Measurements from ENCODE around the gene CDK2AP2. TPM values are rescaled to one million over a fixed set of nuclear protein-coding genes. Genes with fewer than 3 reads are reported as not detected.

CDK2AP2 gene
- total and polyA plus RNA-seq, 9 of the 15 experiments (the other 6 are each of a cell fraction or from before 2014, with no cell fraction given), result 4.4 to 47.4 (median 21.7) TPM

- peak; percentile 82 for TF ChIP-seq PKNOX1 (IDR thresholded peaks at IDR 0.05)
Measured at GRCh38 chr11:67485873-67486361, 22.0 kb downstream of the CDK2AP2 start (continued).

- Histone ChIP-seq H3K27ac (ENCODE audit: extremely low read depth, low read depth, low read length) (no peak overlapping the region), H4K20me1 (replicated peaks; ENCODE audit: control insufficient read depth, insufficient read depth, low read length) (no peaks in the 10 kb centered on the region), H2AFZ (ENCODE audit: low read depth, low read length) (no peak overlapping the region), H3K4me2 (ENCODE audit: insufficient read depth, low read length) (peak overlapping the region; percentile 78), H3K9me1 (ENCODE audit: control insufficient read depth, insufficient read depth, low read length) (no peaks in the 10 kb centered on the region), H3K4me3 (no peak overlapping the region), H3K9me3 (replicated peaks; ENCODE audit: control insufficient read depth, insufficient read depth, low read depth, low read length) (no peaks in the 10 kb centered on the region), H3K9ac (ENCODE audit: insufficient read depth in 1 of 2, low read depth in 2 of 2, low read length in 2 of 2) (peak overlapping the region in 1 of 2 experiments; percentile 81; a peak in 2 of 4 replicates), H3K4me1 (replicated peaks in 1 of 2; ENCODE audit: control insufficient read depth in 2 of 2, insufficient read depth in 2 of 2, low read length in 2 of 2) (peaks cover 28 to 64% of the 10 kb centered on the region in 2 experiments), H3K36me3 (ENCODE audit: control insufficient read depth, insufficient read depth, low read length) (peaks cover 25% of the 10 kb centered on the region; the same call in 1 of the 3 replicates), H3K79me2 (ENCODE audit: control insufficient read depth, insufficient read depth, low read length) (peaks cover 34% of the 10 kb centered on the region), H3K27me3 (ENCODE audit: control insufficient read depth in 2 of 2, insufficient read depth in 2 of 2, low read length in 2 of 2) (no peaks in the 10 kb centered on the region)
- ChIA-PET POLR2A (no interaction called here), CTCF (ENCODE audit: low intra/inter-chr PET ratio) (no interaction called here)
- in situ Hi-C loops (cut with MboI) (no loop called here), intact Hi-C loops (cut with micrococcal nuclease) (loop anchor here (5.0 kb wide), 1 partner anchor 83 kb away; the partner anchor contains the start of genes PPP1CA and TBC1D10C)
- FAIRE-seq (no peak), ATAC-seq (no peak), DNase-seq (ENCODE audit: extremely low read depth in 1 of 4, low spot score in 3 of 4) (no peak)
- WGBS (ENCODE audit: insufficient coverage, low coverage, missing lambda C conversion rate), result 49% methylated on average over 11 of the region's 11 CpGs
- TF ChIP-seq MAX (CRISPR knock-in tag; IDR thresholded peaks at IDR 0.05) (0 out of 2 replicates have a peak, but pooled peaks have one; percentile 36), ZNF324 (CRISPR knock-in tag; IDR thresholded peaks at IDR 0.05) (no peak), NFIX (CRISPR knock-in tag; IDR thresholded peaks at IDR 0.05; ENCODE audit: low read depth) (no peak), EHMT2 (IDR thresholded peaks at IDR 0.05) (no peak)
- BruUV-seq (replicated peaks), result no TSS peak
Measured at GRCh38 chr11:67484847-67485311, 23.1 kb downstream of the CDK2AP2 start.
